AG09309 (cell line): ENCODE data around the gene SYTL1.

Experiments used
- DNase-seq: peaks from one replicate; pipeline ENCODE4 v3.0.0-alpha.2; 2010; ENCODE audit warnings: low read depth
- H3K4me3 ChIP-seq: 2 replicates; pipeline ENCODE4 v1.5.1; 2011; ENCODE audit warnings: mild to moderate bottlenecking, low read depth, low read length, moderate library complexity; ENCODE audit not compliant: control insufficient read depth
- CTCF ChIP-seq: IDR thresholded peaks from 2 replicates; pipeline ENCODE4 v1.5.1; 2011; ENCODE audit warnings: mild to moderate bottlenecking, low read depth, low read length, inconsistent platforms; ENCODE audit not compliant: insufficient read depth, control insufficient read depth; ENCODE audit errors: missing control alignments

SYTL1 gene

GRCh38 chr1:27397110-27397509 is 55.3 kb downstream of the SYTL1 start:
- TF ChIP-seq CTCF, result no peak
- DNase-seq, result no peak
- no peak overlapping the region for H3K4me3 ChIP-seq

GRCh38 chr1:27397749-27398148 is 55.9 kb downstream of the SYTL1 start:
- no peak for TF ChIP-seq CTCF
- no peak overlapping the region for H3K4me3 ChIP-seq
- DNase-seq, result no peak

- no peak for TF ChIP-seq CTCF
- H3K4me3 ChIP-seq, result no peak overlapping the region
- DNase-seq, result no peak
Measured at GRCh38 chr1:27398405-27399149, 56.8 kb downstream of the SYTL1 start.

GRCh38 chr1:27399251-27400025 is 57.6 kb downstream of the SYTL1 start:
- no peak overlapping the region for H3K4me3 ChIP-seq
- no peak for DNase-seq
- no peak for TF ChIP-seq CTCF

- no peak for DNase-seq
- H3K4me3 ChIP-seq, result no peak overlapping the region
- no peak for TF ChIP-seq CTCF
Measured at GRCh38 chr1:27400082-27400962, 58.5 kb downstream of the SYTL1 start.

- DNase-seq, result no peak
- TF ChIP-seq CTCF, result no peak
- no peak overlapping the region for H3K4me3 ChIP-seq
Measured at GRCh38 chr1:27400963-27401341, 59.1 kb downstream of the SYTL1 start.
